IMR-90 (cell line): ENCODE results near the gene IL2RG.

Source experiments
- BHLHE40 ChIP-seq: fragments of 150-350 bp; IDR thresholded peaks from 2 replicates; pipeline ENCODE4 v1.6.1; 2016; ENCODE audit warnings: mild to moderate bottlenecking, low read depth, low read length
- CEBPB ChIP-seq: IDR thresholded peaks from 2 replicates; pipeline ENCODE4 v1.6.1; 2012; ENCODE audit warnings: low read depth, low read length, improper control_type of control experiment
- CHD1 ChIP-seq: IDR thresholded peaks from 2 replicates; pipeline ENCODE4 v1.6.1; 2012; ENCODE audit warnings: low read depth, low read length, improper control_type of control experiment
- CTCF ChIP-seq: conservative IDR thresholded peaks from 2 replicates; pipeline ENCODE4 v1.5.1; 2012; ENCODE audit warnings: mild to moderate bottlenecking, low read depth, low read length, improper control_type of control experiment
- FOS ChIP-seq: fragments of 150-350 bp; IDR thresholded peaks from 2 replicates; pipeline ENCODE4 v1.6.1; 2016; ENCODE audit warnings: low read depth, low read length
- MAFK ChIP-seq: IDR thresholded peaks from 2 replicates; pipeline ENCODE4 v1.6.1; 2012; ENCODE audit warnings: low read depth, low read length, improper control_type of control experiment
- MAZ ChIP-seq: IDR thresholded peaks from 2 replicates; pipeline ENCODE4 v1.6.1; 2012; ENCODE audit warnings: low read depth, mild to moderate bottlenecking, low read length, improper control_type of control experiment, moderate library complexity, borderline replicate concordance
- NFE2L2 ChIP-seq: fragments of 150-350 bp; IDR thresholded peaks from 2 replicates; pipeline ENCODE4 v1.6.1; 2016; ENCODE audit warnings: low read depth, mild to moderate bottlenecking, low read length
- POLR2A ChIP-seq: IDR thresholded peaks from 2 replicates; pipeline ENCODE4 v1.6.1; 2012; ENCODE audit warnings: mild to moderate bottlenecking, low read depth, low read length
- RAD21 ChIP-seq: IDR thresholded peaks from 2 replicates; pipeline ENCODE4 v1.6.1; 2012; ENCODE audit warnings: low read length, improper control_type of control experiment
- RCOR1 ChIP-seq: IDR thresholded peaks from 2 replicates; pipeline ENCODE4 v1.6.1; 2012; ENCODE audit warnings: mild to moderate bottlenecking, low read length, improper control_type of control experiment; ENCODE audit not compliant: insufficient replicate concordance
- RFX5 ChIP-seq: IDR thresholded peaks from 2 replicates; pipeline ENCODE4 v1.8.0; 2012; ENCODE audit warnings: low read depth, mild to moderate bottlenecking, low read length, moderate library complexity
- SMC3 ChIP-seq: fragments of 150-350 bp; IDR thresholded peaks from 2 replicates; pipeline ENCODE4 v1.6.1; 2016; ENCODE audit warnings: low read depth, mild to moderate bottlenecking, antibody characterized with exemption, low read length, moderate library complexity
- USF2 ChIP-seq: fragments of 150-350 bp; IDR thresholded peaks from 2 replicates; pipeline ENCODE4 v1.6.1; 2017; ENCODE audit warnings: mild to moderate bottlenecking, antibody characterized with exemption, low read length, low read depth

- no peak for TF ChIP-seq CTCF
- no peak for TF ChIP-seq RCOR1
- no peak for TF ChIP-seq POLR2A
- no peak for TF ChIP-seq USF2
- no peak for TF ChIP-seq MAZ
- no peak for TF ChIP-seq SMC3
- TF ChIP-seq RAD21: no peak
- no peak for TF ChIP-seq CEBPB
- TF ChIP-seq FOS: no peak
- TF ChIP-seq BHLHE40: no peak
- no peak for TF ChIP-seq CHD1
- no peak for TF ChIP-seq MAFK
- no peak for TF ChIP-seq NFE2L2
- no peak for TF ChIP-seq RFX5
Observed at GRCh38 chrX:71082822-71083221, 28.6 kb downstream of the IL2RG start.
